ENCODE data around the gene KCNQ1OT1. TPM values are rescaled to one million over a fixed set of nuclear protein-coding genes. Genes with fewer than 3 reads are reported as not detected.
A peak's percentile ranks its signal among the peaks of the same experiment; 100 is the strongest.

KCNQ1OT1 gene
- total RNA-seq, 4 donors from 2014 or later, result 0.16 to 0.61 (median 0.30) TPM

DNA sequence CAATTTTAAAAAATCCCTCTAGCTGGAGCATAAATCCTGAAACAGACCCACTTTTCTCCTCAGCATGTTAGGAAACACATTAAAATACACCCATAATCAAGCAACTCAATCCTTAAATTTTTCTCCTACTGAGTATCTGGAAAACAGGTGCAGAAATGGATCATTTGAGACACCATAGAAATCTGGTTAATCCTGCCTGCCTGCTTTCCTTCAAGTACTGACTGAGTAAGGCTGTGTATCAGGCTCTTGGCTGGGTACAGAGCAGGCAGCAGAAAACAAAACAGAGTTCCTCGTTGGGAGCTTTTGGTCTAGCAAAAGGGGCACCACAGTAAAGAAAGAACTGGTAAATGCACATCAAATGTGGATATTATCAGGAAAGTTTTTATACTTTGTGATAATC is 1.9 kb downstream of the KCNQ1OT1 start:
- Histone ChIP-seq H3K27me3 (no peaks in the 10 kb centered on the region), H3K4me3 (peak overlapping the region; percentile 73 to 91 (median 78)), H3K9me3 (no peaks in the 10 kb centered on the region), H3K36me3 (no peaks in the 10 kb centered on the region), H3K4me1 (peaks cover 15 to 29% of the 10 kb centered on the region in 2 donors), H3K27ac (no peak overlapping the region)
- TF ChIP-seq POLR2A (IDR thresholded peaks at IDR 0.05), result no peak
- TF ChIP-seq CTCF (IDR thresholded peaks at IDR 0.05 in 4 of 5, conservative IDR thresholded peaks at IDR 0.05 in 1 of 5), result no peak
- in situ Hi-C loops (cut with MboI; ENCODE audit: low sequenced_read_pairs in 4 of 4), result loop anchor here in 3 of 4 donors (25.0 kb wide), 1 partner anchor 189 kb away; the partner anchor contains the start of gene CDKN1C (in 3 of the 3)
- intact Hi-C loops (cut with DNase I; ENCODE audit: low total_unique reads), result no loop called here
- DNase-seq (peak in 1 of 2 donors; percentile 4), ATAC-seq (no peak)

- Histone ChIP-seq H3K4me3 (no peak overlapping the region), H3K9me3 (no peaks in the 10 kb centered on the region), H3K27ac (no peak overlapping the region), H3K36me3 (no peaks in the 10 kb centered on the region), H3K4me1 (peaks cover 5 to 23% of the 10 kb centered on the region in 2 donors), H3K27me3 (no peaks in the 10 kb centered on the region)
- intact Hi-C loops (cut with DNase I; ENCODE audit: low total_unique reads) (no loop called here), in situ Hi-C loops (cut with MboI; ENCODE audit: low sequenced_read_pairs in 4 of 4) (loop anchor here in 3 of 4 donors (25.0 kb wide), 1 partner anchor 191 kb away; the partner anchor contains the start of gene CDKN1C (in 3 of the 3))
- TF ChIP-seq POLR2A (IDR thresholded peaks at IDR 0.05) (no peak), CTCF (IDR thresholded peaks at IDR 0.05 in 4 of 5, conservative IDR thresholded peaks at IDR 0.05 in 1 of 5) (no peak)
- ATAC-seq, result no peak
- DNase-seq, result no peak
These were observed 3.3 kb downstream of the KCNQ1OT1 start for GRCh38 chr11:2696455-2696854.

DNA sequence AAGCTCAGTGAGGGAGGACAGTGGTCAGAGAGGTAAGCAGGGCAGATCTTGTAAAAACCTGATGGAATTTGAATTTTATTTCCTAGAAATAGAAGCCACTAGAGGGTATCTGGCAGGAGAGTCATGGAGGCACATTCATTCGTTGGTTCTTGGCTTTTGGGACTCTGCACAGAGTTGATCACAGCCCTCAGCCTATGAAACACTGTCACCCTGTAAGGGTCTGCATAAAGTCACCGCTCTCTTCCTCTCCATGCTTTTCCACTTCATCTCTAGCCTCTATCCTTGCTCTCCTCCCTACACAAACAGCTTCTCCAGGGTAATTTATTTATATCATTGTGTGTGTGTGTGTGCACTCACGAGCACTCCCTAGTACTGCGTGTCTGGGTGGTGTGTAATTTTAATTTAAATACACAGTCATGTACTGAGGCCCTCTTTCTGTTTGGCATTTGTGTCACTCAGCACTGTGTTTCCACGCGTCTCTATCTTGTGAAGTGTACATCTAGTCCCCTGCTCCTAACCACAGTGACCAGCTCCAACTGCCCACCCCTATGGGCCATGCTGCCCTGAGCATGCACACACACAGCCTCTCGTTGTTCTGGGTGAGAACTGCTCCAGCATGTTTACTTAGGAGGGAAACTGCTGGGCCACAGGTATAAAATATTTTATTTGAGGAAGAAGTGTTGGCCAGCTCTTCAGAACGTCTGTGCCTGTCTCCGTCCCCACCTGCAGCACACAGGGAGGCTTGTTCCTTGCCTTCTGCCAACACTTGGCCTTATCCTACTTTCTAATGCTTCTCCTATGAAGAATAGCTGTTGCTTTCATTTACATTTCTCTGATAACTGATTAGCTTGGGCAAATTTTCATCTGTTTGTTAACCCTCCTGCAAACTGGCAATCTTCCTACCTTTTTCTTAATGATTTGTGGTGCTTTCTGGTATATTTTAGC is 4.5 kb downstream of the KCNQ1OT1 start:
- H3K4me1 ChIP-seq, result peaks cover 8 to 30% of the 10 kb centered on the region in 2 donors

GRCh38 chr11:2694495-2694894 is 5.3 kb downstream of the KCNQ1OT1 start:
- no peaks in the 10 kb centered on the region for H3K36me3 ChIP-seq
- ATAC-seq, result no peak
- H3K27ac ChIP-seq, result no peak overlapping the region
- no peak overlapping the region for H3K4me3 ChIP-seq
- peak in 1 of 2 donors; percentile 1 for DNase-seq
- no peaks in the 10 kb centered on the region for H3K9me3 ChIP-seq
- in situ Hi-C loops (cut with MboI; ENCODE audit: low sequenced_read_pairs in 4 of 4), result loop anchor here in 3 of 4 donors (25.0 kb wide), 1 partner anchor 193 kb away; the partner anchor contains the start of gene CDKN1C (in 3 of the 3)
- peaks cover 16 to 36% of the 10 kb centered on the region in 2 donors for H3K4me1 ChIP-seq
- intact Hi-C loops (cut with DNase I; ENCODE audit: low total_unique reads), result no loop called here
- TF ChIP-seq POLR2A (IDR thresholded peaks at IDR 0.05) (no peak), CTCF (IDR thresholded peaks at IDR 0.05 in 4 of 5, conservative IDR thresholded peaks at IDR 0.05 in 1 of 5) (no peak)
- H3K27me3 ChIP-seq, result no peaks in the 10 kb centered on the region

More for the DNA sequence above, 4.5 kb downstream of the KCNQ1OT1 start:
- intact Hi-C loops (cut with DNase I; ENCODE audit: low total_unique reads), result no loop called here
- H3K27ac ChIP-seq, result no peak overlapping the region
- TF ChIP-seq CTCF (IDR thresholded peaks at IDR 0.05 in 4 of 5, conservative IDR thresholded peaks at IDR 0.05 in 1 of 5) (no peak), POLR2A (IDR thresholded peaks at IDR 0.05) (no peak)
- H3K9me3 ChIP-seq, result no peaks in the 10 kb centered on the region
- in situ Hi-C loops (cut with MboI; ENCODE audit: low sequenced_read_pairs in 4 of 4), result loop anchor here in 3 of 4 donors (25.0 kb wide), 1 partner anchor 192 kb away; the partner anchor contains the start of gene CDKN1C (in 3 of the 3)
- H3K36me3 ChIP-seq, result no peaks in the 10 kb centered on the region
- DNase-seq (peak in 1 of 2 donors; percentile 2), ATAC-seq (no peak)
- H3K27me3 ChIP-seq, result no peaks in the 10 kb centered on the region
- no peak overlapping the region for H3K4me3 ChIP-seq

Data from gastrocnemius medialis (tissue), 4 donors.